GM19455 (cell line): ENCODE measurements around the gene ABRACL.
"Not testable (repeated sequence)": the region's sequence is repeated elsewhere in the genome, so short reads cannot be mapped to it uniquely, and the experiment has no call there.

Experiments
- ATAC-seq: cut with Tn5 transposase; IDR thresholded peaks from one replicate; pipeline ENCODE4 v1.9.1; 2021; ENCODE audit not compliant: unreplicated experiment

ABRACL gene

GRCh38 chr6:139010674-139011073 lies 17.9 kb upstream of the ABRACL start:
- ATAC-seq, result no peak

- no peak for ATAC-seq
These were observed 16.6 kb upstream of the ABRACL start for GRCh38 chr6:139011980-139012379.

GRCh38 chr6:139013185-139013800 lies 15.3 kb upstream of the ABRACL start:
- no peak for ATAC-seq

- no peak for ATAC-seq
These were observed 13.6 kb upstream of the ABRACL start for GRCh38 chr6:139014945-139015344.

- ATAC-seq, result peak; percentile 84
These were observed 12.0 kb upstream of the ABRACL start for GRCh38 chr6:139016337-139017213.

GRCh38 chr6:139017227-139017626 lies 11.3 kb upstream of the ABRACL start:
- no peak for ATAC-seq

GRCh38 chr6:139019722-139020121 lies 8.8 kb upstream of the ABRACL start:
- no peak for ATAC-seq

GRCh38 chr6:139020689-139021088 lies 7.9 kb upstream of the ABRACL start:
- ATAC-seq, result no peak

GRCh38 chr6:139025416-139025815 lies 3.1 kb upstream of the ABRACL start:
- ATAC-seq, result not testable (repeated sequence)

- no peak for ATAC-seq
These were observed 844 bp upstream of the ABRACL start for GRCh38 chr6:139027620-139028182.

- peak; percentile 4 for ATAC-seq
These were observed 309 bp upstream of the ABRACL start for GRCh38 chr6:139028215-139028657.

GRCh38 chr6:139029470-139030227 lies 1.1 kb downstream of the ABRACL start:
- peak; percentile 34 for ATAC-seq

GRCh38 chr6:139030228-139030963 lies 1.9 kb downstream of the ABRACL start:
- ATAC-seq, result peak; percentile 45

- no peak for ATAC-seq
These were observed 8.9 kb downstream of the ABRACL start for GRCh38 chr6:139037490-139037889.

- ATAC-seq, result no peak
These were observed 15.7 kb downstream of the ABRACL start for GRCh38 chr6:139044250-139044649.

- no peak for ATAC-seq
These were observed 19.1 kb downstream of the ABRACL start for GRCh38 chr6:139047677-139048076.

GRCh38 chr6:139048912-139049311 lies 20.4 kb downstream of the ABRACL start:
- ATAC-seq, result not testable (repeated sequence)

- not testable (repeated sequence) for ATAC-seq
These were observed 21.7 kb downstream of the ABRACL start for GRCh38 chr6:139050131-139050769.

- ATAC-seq, result no peak
These were observed 22.3 kb downstream of the ABRACL start for GRCh38 chr6:139050770-139051313.
